Left lung (tissue), 10 donors: ENCODE data around the gene STARD3. TPM values are rescaled to one million over a fixed set of nuclear protein-coding genes. Genes with fewer than 3 reads are reported as not detected.
A peak's percentile ranks its signal among the peaks of the same experiment; 100 is the strongest.

Experiments used
- ATAC-seq: fragments of 200-7000 bp; cut with Tn5 transposase; one replicate; pipeline ENCODE4 v1.9.1; 2020; ENCODE audit warnings: moderate library complexity
- DNase-seq, 4 donors: peaks; one replicate each; pipeline ENCODE4 v3.0.0-alpha.2; 2013 to 2020
- H3K27ac ChIP-seq, 2 donors: fragments of 200-600 bp; sonication (generic) in 1 of 2; one replicate each; pipeline versions ENCODE4 v1.5.0 to v1.8.0; 2020 to 2021
- H3K27me3 ChIP-seq, 2 donors: fragments of 200-600 bp; sonication (generic) in 1 of 2; one replicate each; pipeline versions ENCODE4 v1.5.0 to v1.8.0; 2020 to 2021
- H3K36me3 ChIP-seq, 2 donors: fragments of 200-600 bp; sonication (generic) in 1 of 2; one replicate each; pipeline versions ENCODE4 v1.5.0 to v1.8.0; 2020 to 2021
- H3K4me1 ChIP-seq, 2 donors: fragments of 200-600 bp; one replicate each; pipeline ENCODE4 v1.8.0; 2021
- H3K4me3 ChIP-seq, 2 donors: fragments of 200-600 bp; sonication (generic) in 1 of 2; one replicate each; pipeline versions ENCODE4 v1.5.0 to v1.8.0; 2020 to 2021; ENCODE audit warnings: mild to moderate bottlenecking in 1 of 2
- H3K9me3 ChIP-seq, 2 donors: fragments of 200-600 bp; sonication (generic) in 1 of 2; one replicate each; pipeline versions ENCODE4 v1.5.0 to v1.8.0; 2020 to 2021
- intact Hi-C, 2 donors: fragments of 100-400 bp; cut with DNase I; formaldehyde crosslinking; loops; one replicate each; pipeline versions ENCODE4 v1.11.2 to v1.14.2; 2022
- polyA plus RNA-seq, 6 donors: library from polyadenylated mRNA; unstranded; fragments of 120-200 nt; gene quantifications; one replicate each; pipeline ENCODE4 v1.2.1, GENCODE V29; 2013; ENCODE audit not compliant: insufficient read length in 6 of 6
- total RNA-seq, 2 donors: library from RNA; stranded (reverse); fragmentation: NEBNext Ultra II Directional; extraction: Animal tissue kit (Norgen Biotek cat#: 25700); gene quantifications; one replicate each; pipeline ENCODE4 v1.2.1, GENCODE V29; 2021
- TF ChIP-seq, protein P1 (sequence below), 2 donors: fragments of 200-600 bp; sonication (generic) in 1 of 2; IDR thresholded peaks; one replicate each; pipeline versions ENCODE4 v1.5.0 to v1.8.0; 2021; ENCODE audit warnings: antibody characterized with exemption in 2 of 2
- donor health status: DM: no; HTN: yes; CAD: no.
- donor health status: DM: no; HTN: no; CAD: no.

STARD3 gene
- total and polyA plus RNA-seq, 8 donors = 42.1 to 66.1 (median 55.9) TPM

- H3K4me1 ChIP-seq = peaks cover 7 to 83% of the 10 kb centered on the region in 2 donors
- H3K9me3 ChIP-seq = no peaks in the 10 kb centered on the region
- ATAC-seq (no peak), DNase-seq (no peak)
- intact Hi-C loops = no loop called here
- peaks cover 0 to 62% of the 10 kb centered on the region in 2 donors for H3K36me3 ChIP-seq
- no peak overlapping the region for H3K4me3 ChIP-seq
- TF ChIP-seq, protein P1, sequence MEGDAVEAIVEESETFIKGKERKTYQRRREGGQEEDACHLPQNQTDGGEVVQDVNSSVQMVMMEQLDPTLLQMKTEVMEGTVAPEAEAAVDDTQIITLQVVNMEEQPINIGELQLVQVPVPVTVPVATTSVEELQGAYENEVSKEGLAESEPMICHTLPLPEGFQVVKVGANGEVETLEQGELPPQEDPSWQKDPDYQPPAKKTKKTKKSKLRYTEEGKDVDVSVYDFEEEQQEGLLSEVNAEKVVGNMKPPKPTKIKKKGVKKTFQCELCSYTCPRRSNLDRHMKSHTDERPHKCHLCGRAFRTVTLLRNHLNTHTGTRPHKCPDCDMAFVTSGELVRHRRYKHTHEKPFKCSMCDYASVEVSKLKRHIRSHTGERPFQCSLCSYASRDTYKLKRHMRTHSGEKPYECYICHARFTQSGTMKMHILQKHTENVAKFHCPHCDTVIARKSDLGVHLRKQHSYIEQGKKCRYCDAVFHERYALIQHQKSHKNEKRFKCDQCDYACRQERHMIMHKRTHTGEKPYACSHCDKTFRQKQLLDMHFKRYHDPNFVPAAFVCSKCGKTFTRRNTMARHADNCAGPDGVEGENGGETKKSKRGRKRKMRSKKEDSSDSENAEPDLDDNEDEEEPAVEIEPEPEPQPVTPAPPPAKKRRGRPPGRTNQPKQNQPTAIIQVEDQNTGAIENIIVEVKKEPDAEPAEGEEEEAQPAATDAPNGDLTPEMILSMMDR (IDR thresholded peaks at IDR 0.05) = no peak
- peaks cover 4 to 24% of the 10 kb centered on the region in 2 donors for H3K27me3 ChIP-seq
- peak overlapping the region in 1 of 2 donors; percentile 72 for H3K27ac ChIP-seq
Observed at GRCh38 chr17:39661744-39662541, 25.0 kb downstream of the STARD3 start.

GRCh38 chr17:39662551-39663339 is 25.8 kb downstream of the STARD3 start:
- DNase-seq (no peak), ATAC-seq (peak; percentile 35)
- TF ChIP-seq, protein P1 (IDR thresholded peaks at IDR 0.05) = no peak
- Histone ChIP-seq H3K27me3 (peaks cover 12 to 32% of the 10 kb centered on the region in 2 donors), H3K9me3 (no peaks in the 10 kb centered on the region), H3K4me3 (no peak overlapping the region), H3K4me1 (peaks cover 7 to 83% of the 10 kb centered on the region in 2 donors), H3K36me3 (peaks cover 0 to 54% of the 10 kb centered on the region in 2 donors), H3K27ac (peak overlapping the region in 1 of 2 donors; percentile 33)
- intact Hi-C loops = no loop called here

DNA sequence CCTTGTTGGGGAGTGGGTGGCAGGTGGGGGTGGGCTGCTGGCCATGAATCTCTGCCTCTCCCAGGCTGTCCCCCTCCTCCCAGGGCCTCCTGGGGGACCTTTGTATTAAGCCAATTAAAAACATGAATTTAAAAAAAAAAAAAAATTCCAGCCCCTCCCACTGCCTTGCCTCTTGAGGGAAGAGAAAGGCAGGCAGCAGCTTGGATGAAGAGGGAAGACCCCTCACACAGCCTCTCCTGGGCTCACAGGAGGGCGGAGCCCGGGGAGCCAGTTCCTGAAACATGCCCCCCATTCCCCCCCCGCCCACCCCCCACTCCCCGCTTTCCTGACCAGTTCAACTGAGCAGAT is 26.4 kb downstream of the STARD3 start:
- TF ChIP-seq, protein P1 (IDR thresholded peaks at IDR 0.05) = no peak
- DNase-seq = no peak
- Histone ChIP-seq H3K4me3 (no peak overlapping the region), H3K4me1 (peaks cover 10 to 86% of the 10 kb centered on the region in 2 donors), H3K36me3 (peaks cover 0 to 48% of the 10 kb centered on the region in 2 donors), H3K27me3 (peaks cover 13 to 38% of the 10 kb centered on the region in 2 donors), H3K27ac (no peak overlapping the region), H3K9me3 (no peaks in the 10 kb centered on the region)
- intact Hi-C loops = no loop called here
- ATAC-seq = no peak

DNA sequence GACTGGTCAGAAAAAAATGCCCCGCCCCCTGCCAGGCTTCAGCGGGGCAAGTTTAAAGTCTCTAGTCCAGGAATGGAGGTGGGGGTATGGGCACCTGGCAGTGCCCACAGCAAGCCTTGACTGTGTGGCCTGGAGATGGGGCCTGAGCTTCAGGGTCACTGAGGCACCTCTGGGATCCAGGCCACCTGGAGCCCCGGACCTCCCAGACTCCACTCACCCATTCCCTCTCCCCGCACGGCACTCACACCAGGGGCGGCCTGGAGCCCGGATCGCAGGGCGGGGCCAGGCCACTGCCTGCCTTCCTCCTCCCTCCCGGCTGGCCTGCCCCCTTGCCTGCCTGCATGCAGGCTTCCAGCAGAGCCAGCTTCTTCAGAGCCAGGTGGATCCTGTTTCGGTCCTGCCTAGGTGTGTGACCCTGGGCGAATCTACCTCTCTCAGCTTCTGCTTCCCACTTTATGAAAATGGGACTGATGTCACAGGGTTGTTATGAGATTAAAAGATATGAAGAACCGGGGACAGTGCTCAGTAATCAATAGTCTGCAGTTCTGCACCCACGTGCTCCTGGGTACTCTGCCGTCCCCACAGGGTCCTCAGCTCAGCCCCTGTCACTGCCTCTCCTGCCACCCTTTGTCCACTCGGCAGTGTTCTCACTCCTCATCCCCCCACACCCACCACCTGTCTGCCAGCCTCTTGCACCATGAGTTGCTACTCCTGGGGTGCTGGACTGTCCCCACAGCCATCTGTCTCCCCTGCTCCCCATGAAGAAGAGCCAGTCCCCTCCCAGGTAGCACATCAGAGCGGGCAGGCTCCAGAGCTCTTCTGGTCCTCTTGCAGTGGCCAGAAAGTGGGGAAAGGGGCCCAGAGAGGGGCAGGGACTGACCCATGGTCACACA is 27.0 kb downstream of the STARD3 start:
- TF ChIP-seq, protein P1 (IDR thresholded peaks at IDR 0.05) = no peak
- Histone ChIP-seq H3K4me1 (peaks cover 9 to 86% of the 10 kb centered on the region in 2 donors), H3K4me3 (no peak overlapping the region), H3K27ac (no peak overlapping the region), H3K9me3 (no peaks in the 10 kb centered on the region), H3K36me3 (peaks cover 0 to 42% of the 10 kb centered on the region in 2 donors), H3K27me3 (peaks cover 17 to 44% of the 10 kb centered on the region in 2 donors)
- intact Hi-C loops = no loop called here
- DNase-seq (no peak), ATAC-seq (peak; percentile 35)
